HG03025 (cell line): ENCODE measurements around the gene NPAS3.

Experiments used
- ATAC-seq: cut with Tn5 transposase; IDR thresholded peaks from one replicate; pipeline ENCODE4 v1.9.1; 2021; ENCODE audit warnings: mild to moderate bottlenecking, moderate library complexity; ENCODE audit not compliant: unreplicated experiment, low FRiP score

Gene NPAS3

GRCh38 chr14:32938719-32939253 lies at the start of gene NPAS3:
Gene NPAS3, plus strand, starts transcription at chr14:32938879.
- peak; percentile 23 for ATAC-seq

GRCh38 chr14:32896979-32897697 lies 41.5 kb upstream of the NPAS3 start:
- ATAC-seq: no peak

GRCh38 chr14:32897698-32898064 lies 41.0 kb upstream of the NPAS3 start:
- ATAC-seq: no peak

GRCh38 chr14:32898876-32899275 lies 39.8 kb upstream of the NPAS3 start:
- no peak for ATAC-seq

GRCh38 chr14:32900547-32900946 lies 38.1 kb upstream of the NPAS3 start:
- no peak for ATAC-seq

- no peak for ATAC-seq
Observed at GRCh38 chr14:32905013-32905412, 33.7 kb upstream of the NPAS3 start.

- no peak for ATAC-seq
Observed at GRCh38 chr14:32906672-32907071, 32.0 kb upstream of the NPAS3 start.

GRCh38 chr14:32908196-32909084 lies 30.2 kb upstream of the NPAS3 start:
- no peak for ATAC-seq

- no peak for ATAC-seq
Observed at GRCh38 chr14:32913725-32914124, 25.0 kb upstream of the NPAS3 start.

- no peak for ATAC-seq
Observed at GRCh38 chr14:32914391-32914790, 24.3 kb upstream of the NPAS3 start.

GRCh38 chr14:32920696-32921276 lies 17.9 kb upstream of the NPAS3 start:
- ATAC-seq: no peak

- no peak for ATAC-seq
Observed at GRCh38 chr14:32925439-32925838, 13.2 kb upstream of the NPAS3 start.

GRCh38 chr14:32932302-32932913 lies 6.3 kb upstream of the NPAS3 start:
- no peak for ATAC-seq

GRCh38 chr14:32932914-32933628 lies 5.6 kb upstream of the NPAS3 start:
- ATAC-seq: no peak

GRCh38 chr14:32933629-32934072 lies 5.0 kb upstream of the NPAS3 start:
- no peak for ATAC-seq

GRCh38 chr14:32934073-32934880 lies 4.4 kb upstream of the NPAS3 start:
- no peak for ATAC-seq

- no peak for ATAC-seq
Observed at GRCh38 chr14:32934881-32935633, 3.6 kb upstream of the NPAS3 start.

GRCh38 chr14:32939254-32940065 lies 781 bp downstream of the NPAS3 start:
- ATAC-seq: peak; percentile 39
